ENCODE data around the gene NRBP1.

The NRBP1 gene

GRCh38 chr2:27409321-27410073 is 18.9 kb upstream of the NRBP1 start, which contains the start of gene PPM1G:
PPM1G (minus strand) TSS chr2:27409591; CDS start chr2:27409422, 169 bp downstream.
- Histone ChIP-seq H3K9me3 (ENCODE audit: control insufficient read depth, insufficient read depth, low read depth, low read length) (no peaks in the 10 kb centered on the region), H3K27ac (ENCODE audit: extremely low read depth, low read depth, low read length) (peak within 1 kb of the TSS; percentile 96), H3K4me1 (ENCODE audit: control insufficient read depth, insufficient read depth, low read length) (peaks cover 9% of the 10 kb centered on the region; the same call in 1 of the 2 replicates), H3K4me3 (ENCODE audit: low read depth, low read length) (peak within 1 kb of the TSS; percentile 98), H3K36me3 (ENCODE audit: control insufficient read depth in 2 of 2, insufficient read depth in 1 of 2, low read length in 2 of 2) (peaks cover 17 to 21% of the 10 kb centered on the region in 2 experiments; a peak in 2 of 3 replicates)
- ChIA-PET CTCF (interaction anchor here (0.6 to 4.2 kb wide), 9 partner anchors 12 to 987 kb away, joined by 3 to 17 read pairs (median 3); partner anchors contain the start of gene NRBP1), POLR2A (interaction anchor here (0.6 to 3.4 kb wide), 16 partner anchors 11 to 517 kb away, joined by 3 to 56 read pairs (median 5); partner anchors contain the start of genes CCDC121, EIF2B4, GPN1 and GTF3C2)
- TF ChIP-seq SP3 (tag by site-specific recombination; IDR thresholded peaks at IDR 0.05) (peak; percentile 95), ZNF521 (tag by site-specific recombination; IDR thresholded peaks at IDR 0.05) (no peak), ZBTB48 (tag by site-specific recombination; IDR thresholded peaks at IDR 0.05) (no peak), ZNF214 (tag by site-specific recombination; IDR thresholded peaks at IDR 0.05; ENCODE audit: borderline replicate concordance) (no peak), ZBTB17 (tag by site-specific recombination; IDR thresholded peaks at IDR 0.05) (peak; percentile 81), KLF1 (tag by site-specific recombination; IDR thresholded peaks at IDR 0.05) (peak; percentile 83), ZNF121 (tag by site-specific recombination; IDR thresholded peaks at IDR 0.05) (no peak), OSR2 (tag by site-specific recombination; IDR thresholded peaks at IDR 0.05) (0 out of 2 replicates have a peak, but pooled peaks have one; percentile 4), SP7 (tag by site-specific recombination; IDR thresholded peaks at IDR 0.05) (peak; percentile 62; the same call in 1 of the 2 replicates), KLF8 (tag by site-specific recombination; IDR thresholded peaks at IDR 0.05) (peak; percentile 92), ZNF16 (tag by site-specific recombination; IDR thresholded peaks at IDR 0.05; ENCODE audit: low read depth) (no peak), ZNF335 (tag by site-specific recombination; conservative IDR thresholded peaks at IDR 0.05) (peak; percentile 14), KLF16 (tag by site-specific recombination; IDR thresholded peaks at IDR 0.05) (peak; percentile 91), KLF10 (tag by site-specific recombination; IDR thresholded peaks at IDR 0.05) (peak; percentile 69), ZBTB8A (tag by site-specific recombination; IDR thresholded peaks at IDR 0.05) (0 out of 2 replicates have a peak, but pooled peaks have one; percentile 39), ZNF366 (tag by site-specific recombination; conservative IDR thresholded peaks at IDR 0.05) (peak; percentile 81), ZNF513 (tag by site-specific recombination; IDR thresholded peaks at IDR 0.05) (no peak), GLIS1 (tag by site-specific recombination; IDR thresholded peaks at IDR 0.05) (peak; percentile 27; the same call in 1 of the 2 replicates), ZIC2 (tag by site-specific recombination; IDR thresholded peaks at IDR 0.05) (peak; percentile 50), ZBTB11 (tag by site-specific recombination; conservative IDR thresholded peaks at IDR 0.05; ENCODE audit: low read depth) (peak; percentile 79), SCRT2 (tag by site-specific recombination; IDR thresholded peaks at IDR 0.05) (0 out of 2 replicates have a peak, but pooled peaks have one; percentile 23), PRDM10 (tag by site-specific recombination; IDR thresholded peaks at IDR 0.05) (peak; percentile 62), ZNF830 (tag by site-specific recombination; IDR thresholded peaks at IDR 0.05; ENCODE audit: low read depth) (no peak), HOXD13 (CRISPR knock-in tag; IDR thresholded peaks at IDR 0.05; ENCODE audit: borderline replicate concordance) (no peak)
- TF ChIP-seq, protein P1, sequence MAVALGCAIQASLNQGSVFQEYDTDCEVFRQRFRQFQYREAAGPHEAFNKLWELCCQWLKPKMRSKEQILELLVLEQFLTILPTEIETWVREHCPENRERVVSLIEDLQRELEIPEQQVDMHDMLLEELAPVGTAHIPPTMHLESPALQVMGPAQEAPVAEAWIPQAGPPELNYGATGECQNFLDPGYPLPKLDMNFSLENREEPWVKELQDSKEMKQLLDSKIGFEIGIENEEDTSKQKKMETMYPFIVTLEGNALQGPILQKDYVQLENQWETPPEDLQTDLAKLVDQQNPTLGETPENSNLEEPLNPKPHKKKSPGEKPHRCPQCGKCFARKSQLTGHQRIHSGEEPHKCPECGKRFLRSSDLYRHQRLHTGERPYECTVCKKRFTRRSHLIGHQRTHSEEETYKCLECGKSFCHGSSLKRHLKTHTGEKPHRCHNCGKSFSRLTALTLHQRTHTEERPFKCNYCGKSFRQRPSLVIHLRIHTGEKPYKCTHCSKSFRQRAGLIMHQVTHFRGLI (tag by site-specific recombination; IDR thresholded peaks at IDR 0.05), result no peak
- TF ChIP-seq, protein P2, sequence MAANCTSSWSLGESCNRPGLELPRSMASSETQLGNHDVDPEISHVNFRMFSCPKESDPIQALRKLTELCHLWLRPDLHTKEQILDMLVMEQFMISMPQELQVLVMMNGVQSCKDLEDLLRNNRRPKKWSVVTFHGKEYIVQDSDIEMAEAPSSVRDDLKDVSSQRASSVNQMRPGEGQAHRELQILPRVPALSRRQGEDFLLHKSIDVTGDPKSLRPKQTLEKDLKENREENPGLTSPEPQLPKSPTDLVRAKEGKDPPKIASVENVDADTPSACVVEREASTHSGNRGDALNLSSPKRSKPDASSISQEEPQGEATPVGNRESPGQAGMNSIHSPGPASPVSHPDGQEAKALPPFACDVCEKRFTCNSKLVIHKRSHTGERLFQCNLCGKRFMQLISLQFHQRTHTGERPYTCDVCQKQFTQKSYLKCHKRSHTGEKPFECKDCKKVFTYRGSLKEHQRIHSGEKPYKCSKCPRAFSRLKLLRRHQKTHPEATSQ (tag by site-specific recombination; IDR thresholded peaks at IDR 0.05), result 0 out of 2 replicates have a peak, but pooled peaks have one; percentile 65

Measured in HEK293 (cell line).